ENCODE measurements around the gene SYT12.

- no peak for TF ChIP-seq CTCF (IDR thresholded peaks at IDR 0.05)
- no peak for TF ChIP-seq EP300 (IDR thresholded peaks at IDR 0.05)
- no peak for TF ChIP-seq POLR2A (IDR thresholded peaks at IDR 0.05; ENCODE audit: low read depth)
- TF ChIP-seq POLR2AphosphoS5 (IDR thresholded peaks at IDR 0.05): no peak
These were observed 16.7 kb upstream of the SYT12 start for GRCh38 chr11:67006029-67006884.
